Measurements from ENCODE around the gene PPP1R14D. TPM values are rescaled to one million over a fixed set of nuclear protein-coding genes. Genes with fewer than 3 reads are reported as not detected.

Gene PPP1R14D
- total RNA-seq, 1 experiment from 2014 or later = 0.33 TPM

GRCh38 chr15:40821195-40821594 lies 7.3 kb downstream of the PPP1R14D start:
- ATAC-seq = no peak
- DNase-seq = no peak
- ChIA-PET CTCF (no interaction called here), POLR2A (ENCODE audit: unreplicated experiment) (no interaction called here)
- no peak overlapping the region for H2AFZ ChIP-seq (ENCODE audit: low read length)
- no peak overlapping the region for H3K9ac ChIP-seq (ENCODE audit: low read length)
- no peaks in the 10 kb centered on the region for H3K9me2 ChIP-seq (replicated peaks; ENCODE audit: low read length)
- H3K36me3 ChIP-seq (ENCODE audit: low read depth, low read length) = no peaks in the 10 kb centered on the region
- H3K4me2 ChIP-seq (ENCODE audit: low read length) = no peak overlapping the region
- no peak overlapping the region for H3K4me3 ChIP-seq (ENCODE audit: low read length)
- no peaks in the 10 kb centered on the region for H4K20me1 ChIP-seq (ENCODE audit: low read length)
- TF ChIP-seq EZH2 (IDR thresholded peaks at IDR 0.05; ENCODE audit: low read length, unreplicated experiment) (no peak), CTCF (conservative IDR thresholded peaks at IDR 0.05; ENCODE audit: low read depth, low read length) (no peak), EZH2phosphoT487 (IDR thresholded peaks at IDR 0.05; ENCODE audit: borderline replicate concordance, low read length) (no peak)
- H3K27me3 ChIP-seq (ENCODE audit: low read length) = no peaks in the 10 kb centered on the region
- H3K79me2 ChIP-seq (ENCODE audit: low read length) = no peaks in the 10 kb centered on the region
- no TSS peak for BruUV-seq (replicated peaks)
- peaks cover 32% of the 10 kb centered on the region for H3K4me1 ChIP-seq (ENCODE audit: insufficient read depth, low read length)
- intact Hi-C loops (cut with micrococcal nuclease) = no loop called here
- H3K27ac ChIP-seq (ENCODE audit: low read length) = no peak overlapping the region
- H3K9me3 ChIP-seq (ENCODE audit: low read length) = no peaks in the 10 kb centered on the region
- peaks cover 3% of the 10 kb centered on the region for H3F3A ChIP-seq (ENCODE audit: low read length, unreplicated experiment)

GRCh38 chr15:40819048-40819447 lies 9.5 kb downstream of the PPP1R14D start:
- H3F3A ChIP-seq (ENCODE audit: low read length, unreplicated experiment) = peaks cover 3% of the 10 kb centered on the region
- no peak overlapping the region for H3K9ac ChIP-seq (ENCODE audit: low read length)
- H3K9me2 ChIP-seq (replicated peaks; ENCODE audit: low read length) = no peaks in the 10 kb centered on the region
- H3K4me2 ChIP-seq (ENCODE audit: low read length) = no peak overlapping the region
- H3K27ac ChIP-seq (ENCODE audit: low read length) = no peak overlapping the region
- DNase-seq = no peak
- CTCF ChIA-PET = no interaction called here
- H4K20me1 ChIP-seq (ENCODE audit: low read length) = no peaks in the 10 kb centered on the region
- no peaks in the 10 kb centered on the region for H3K27me3 ChIP-seq (ENCODE audit: low read length)
- H3K4me3 ChIP-seq (ENCODE audit: low read length) = no peak overlapping the region
- no peaks in the 10 kb centered on the region for H3K36me3 ChIP-seq (ENCODE audit: low read depth, low read length)
- TF ChIP-seq EZH2phosphoT487 (IDR thresholded peaks at IDR 0.05; ENCODE audit: borderline replicate concordance, low read length) = no peak
- no peak for TF ChIP-seq EZH2 (IDR thresholded peaks at IDR 0.05; ENCODE audit: low read length, unreplicated experiment)
- H3K4me1 ChIP-seq (ENCODE audit: insufficient read depth, low read length) = peaks cover 11% of the 10 kb centered on the region
- H2AFZ ChIP-seq (ENCODE audit: low read length) = no peak overlapping the region
- no peaks in the 10 kb centered on the region for H3K9me3 ChIP-seq (ENCODE audit: low read length)
- no peak for ATAC-seq
- BruUV-seq (replicated peaks) = no TSS peak
- no peaks in the 10 kb centered on the region for H3K79me2 ChIP-seq (ENCODE audit: low read length)
- POLR2A ChIA-PET (ENCODE audit: unreplicated experiment) = no interaction called here
- intact Hi-C loops (cut with micrococcal nuclease) = no loop called here

GRCh38 chr15:40815042-40815698 lies 13.3 kb downstream of the PPP1R14D start:
- Histone ChIP-seq H2AFZ (ENCODE audit: low read length) (no peak overlapping the region), H3K9me2 (replicated peaks; ENCODE audit: low read length) (no peaks in the 10 kb centered on the region), H3K4me1 (ENCODE audit: insufficient read depth, low read length) (no peaks in the 10 kb centered on the region; the same call in 1 of the 2 replicates), H3K27ac (ENCODE audit: low read length) (no peak overlapping the region), H3K9ac (ENCODE audit: low read length) (no peak overlapping the region), H3K9me3 (ENCODE audit: low read length) (no peaks in the 10 kb centered on the region), H3K79me2 (ENCODE audit: low read length) (no peaks in the 10 kb centered on the region), H4K20me1 (ENCODE audit: low read length) (no peaks in the 10 kb centered on the region), H3F3A (ENCODE audit: low read length, unreplicated experiment) (no peaks in the 10 kb centered on the region), H3K36me3 (ENCODE audit: low read depth, low read length) (peaks cover 5% of the 10 kb centered on the region; the same call in 1 of the 2 replicates), H3K4me2 (ENCODE audit: low read length) (no peak overlapping the region), H3K27me3 (ENCODE audit: low read length) (no peaks in the 10 kb centered on the region), H3K4me3 (ENCODE audit: low read length) (no peak overlapping the region)
- TF ChIP-seq CTCF (conservative IDR thresholded peaks at IDR 0.05; ENCODE audit: low read depth, low read length) (no peak), EZH2phosphoT487 (IDR thresholded peaks at IDR 0.05; ENCODE audit: borderline replicate concordance, low read length) (no peak), EZH2 (IDR thresholded peaks at IDR 0.05; ENCODE audit: low read length, unreplicated experiment) (no peak)
- ATAC-seq (no peak; the same call in 1 of the 2 replicates), DNase-seq (no peak)
- no TSS peak for BruUV-seq (replicated peaks)
- ChIA-PET POLR2A (ENCODE audit: unreplicated experiment) (no interaction called here), CTCF (interaction anchor here (0.6 kb wide), 3 partner anchors 43 to 64 kb away, joined by 3 to 4 read pairs (median 3); no protein-coding TSS in a partner anchor)
- intact Hi-C loops (cut with micrococcal nuclease) = no loop called here
